Aorta (tissue), 5 donors: ENCODE measurements around the gene ZNF710. TPM values are rescaled to one million over a fixed set of nuclear protein-coding genes. Genes with fewer than 3 reads are reported as not detected.
A peak's percentile ranks its signal among the peaks of the same experiment; 100 is the strongest.

Source experiments
- ATAC-seq: fragments of 200-7000 bp; cut with Tn5 transposase; one replicate; pipeline ENCODE4 v1.9.1; 2022; ENCODE audit warnings: moderate library complexity; ENCODE audit not compliant: low FRiP score
- DNase-seq, 2 donors: peaks; one replicate each; pipeline ENCODE4 v3.0.0-alpha.2; 2020
- H3K27ac ChIP-seq, 2 donors: one replicate each; pipeline ENCODE4 v1.5.1; 2013; ENCODE audit warnings: low read length in 2 of 2, mild to moderate bottlenecking in 2 of 2, moderate library complexity in 2 of 2, control low read depth in 1 of 2, inconsistent platforms in 1 of 2, low read depth in 1 of 2
- H3K27me3 ChIP-seq, 2 donors: one replicate each; pipeline ENCODE4 v1.6.1; 2013; ENCODE audit warnings: control low read depth in 1 of 2, low read length in 1 of 2, mild to moderate bottlenecking in 1 of 2, moderate library complexity in 1 of 2; ENCODE audit not compliant: insufficient read depth in 2 of 2, control insufficient read depth in 1 of 2
- H3K36me3 ChIP-seq, 2 donors: one replicate each; pipeline ENCODE4 v1.6.1; 2013; ENCODE audit warnings: control low read depth in 1 of 2, low read length in 1 of 2, mild to moderate bottlenecking in 1 of 2; ENCODE audit not compliant: insufficient read depth in 2 of 2, control insufficient read depth in 1 of 2
- H3K4me1 ChIP-seq, 2 donors: one replicate each; pipeline ENCODE4 v1.6.1; 2013; ENCODE audit warnings: low read length in 2 of 2, control low read depth in 1 of 2, mild to moderate bottlenecking in 1 of 2, moderate library complexity in 1 of 2; ENCODE audit not compliant: insufficient read depth in 2 of 2, control insufficient read depth in 1 of 2
- H3K4me3 ChIP-seq, 2 donors: one replicate each; pipeline ENCODE4 v1.5.1; 2013; ENCODE audit warnings: low read length in 2 of 2, control low read depth in 1 of 2, mild to moderate bottlenecking in 1 of 2
- H3K9me3 ChIP-seq: one replicate; pipeline ENCODE4 v1.6.1; 2013; ENCODE audit warnings: mild to moderate bottlenecking, low read length; ENCODE audit not compliant: control insufficient read depth
- WGBS, 2 donors: extraction: QIAGEN DNeasy Blood & Tissue Kit; methylation state at CpG; one replicate each; pipeline ENCODE4 v1.1.7; 2013; 5-methylcytosine and 5-hydroxymethylcytosine counted together
- intact Hi-C, 2 donors: fragments of 100-400 bp; cut with DNase I; formaldehyde crosslinking; loops; one replicate each; pipeline versions ENCODE4 v1.14.2 to v1.15.0; 2022
- polyA plus RNA-seq, 2 donors: library from polyadenylated mRNA; stranded (reverse); fragments of 200-250 nt; gene quantifications; one replicate each; pipeline ENCODE4 v1.2.3, GENCODE V29; 2013
- total RNA-seq, 2 donors: library from RNA; stranded (reverse); fragmentation: NEBNext Ultra II Directional; extraction: Animal tissue kit (Norgen Biotek cat#: 25700); gene quantifications; one replicate each; pipeline ENCODE4 v1.2.1, GENCODE V29; 2021
- donor health status: healthy with polysubstance abuse.
- donor health status: Bipolar disorder and iron deficiency.
- donor health status: DM: no; HTN: no; CAD: no.
- donor health status: DM: no; HTN: no; CAD: no.
- donor health status: DM: yes; HTN: yes; CAD: no.

Gene ZNF710
- total and polyA plus RNA-seq, 4 donors: 4.3 to 17.9 (median 10.5) TPM

- intact Hi-C loops: loop anchor here in 1 of 2 donors (10.0 kb wide), 1 partner anchor 64 kb away; no protein-coding TSS in a partner anchor
- H3K27me3 ChIP-seq: no peaks in the 10 kb centered on the region
- no peak for DNase-seq
- H3K4me1 ChIP-seq: no peaks in the 10 kb centered on the region
- WGBS, 2 donors: 75 to 81% methylated on average over 8 of the region's 8 CpGs
- no peak for ATAC-seq
- no peaks in the 10 kb centered on the region for H3K36me3 ChIP-seq
- H3K27ac ChIP-seq: no peak overlapping the region
- H3K9me3 ChIP-seq: no peaks in the 10 kb centered on the region
- H3K4me3 ChIP-seq: no peak overlapping the region
Observed at GRCh38 chr15:90030376-90030775, 29.3 kb downstream of the ZNF710 start.

- intact Hi-C loops: loop anchor here in 1 of 2 donors (10.0 kb wide), 1 partner anchor 63 kb away; no protein-coding TSS in a partner anchor
- H3K27ac ChIP-seq: no peak overlapping the region
- H3K4me1 ChIP-seq: no peaks in the 10 kb centered on the region
- H3K9me3 ChIP-seq: no peaks in the 10 kb centered on the region
- WGBS, 2 donors: 55 to 61% methylated on average over 8 of the region's 8 CpGs
- no peak overlapping the region for H3K4me3 ChIP-seq
- no peak for DNase-seq
- H3K27me3 ChIP-seq: no peaks in the 10 kb centered on the region
- no peak for ATAC-seq
- H3K36me3 ChIP-seq: no peaks in the 10 kb centered on the region
Observed at GRCh38 chr15:90031231-90031791, 30.2 kb downstream of the ZNF710 start.

GRCh38 chr15:90033006-90033405 is 31.9 kb downstream of the ZNF710 start:
- intact Hi-C loops: loop anchor here in 1 of 2 donors (10.0 kb wide), 1 partner anchor 62 kb away; no protein-coding TSS in a partner anchor
- Histone ChIP-seq H3K27ac (no peak overlapping the region), H3K9me3 (no peaks in the 10 kb centered on the region), H3K4me1 (no peaks in the 10 kb centered on the region), H3K4me3 (no peak overlapping the region), H3K27me3 (no peaks in the 10 kb centered on the region), H3K36me3 (no peaks in the 10 kb centered on the region)
- ATAC-seq: no peak
- DNase-seq: no peak
- 90 to 92% methylated on average over 5 of the region's 5 CpGs for WGBS, 2 donors

DNA sequence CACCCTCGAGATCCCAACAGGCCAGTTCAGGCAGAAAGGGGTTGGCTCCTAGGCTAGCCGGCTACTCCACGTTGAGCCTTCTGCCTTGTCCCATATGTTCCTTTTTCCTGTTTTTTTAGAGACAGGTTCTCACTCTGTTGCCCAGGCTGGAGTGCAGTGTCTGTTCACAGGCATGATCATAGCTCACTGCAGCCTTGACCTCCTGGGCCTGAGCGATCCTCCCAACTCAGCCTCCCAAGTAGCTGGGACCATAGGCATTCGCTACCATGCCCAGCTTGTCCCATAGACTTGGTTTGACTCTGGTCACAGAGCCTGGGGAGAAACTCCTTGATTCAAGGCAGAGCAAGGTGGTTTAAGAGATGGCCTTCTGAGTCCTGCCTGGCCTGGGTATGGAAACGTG is 32.3 kb downstream of the ZNF710 start:
- ATAC-seq (no peak), DNase-seq (no peak)
- H3K9me3 ChIP-seq: no peaks in the 10 kb centered on the region
- WGBS, 2 donors: 76 to 82% methylated on average over 6 of the region's 6 CpGs
- no peaks in the 10 kb centered on the region for H3K36me3 ChIP-seq
- intact Hi-C loops: loop anchor here in 1 of 2 donors (10.0 kb wide), 1 partner anchor 61 kb away; no protein-coding TSS in a partner anchor
- no peaks in the 10 kb centered on the region for H3K27me3 ChIP-seq
- no peaks in the 10 kb centered on the region for H3K4me1 ChIP-seq
- no peak overlapping the region for H3K4me3 ChIP-seq
- no peak overlapping the region for H3K27ac ChIP-seq

DNA sequence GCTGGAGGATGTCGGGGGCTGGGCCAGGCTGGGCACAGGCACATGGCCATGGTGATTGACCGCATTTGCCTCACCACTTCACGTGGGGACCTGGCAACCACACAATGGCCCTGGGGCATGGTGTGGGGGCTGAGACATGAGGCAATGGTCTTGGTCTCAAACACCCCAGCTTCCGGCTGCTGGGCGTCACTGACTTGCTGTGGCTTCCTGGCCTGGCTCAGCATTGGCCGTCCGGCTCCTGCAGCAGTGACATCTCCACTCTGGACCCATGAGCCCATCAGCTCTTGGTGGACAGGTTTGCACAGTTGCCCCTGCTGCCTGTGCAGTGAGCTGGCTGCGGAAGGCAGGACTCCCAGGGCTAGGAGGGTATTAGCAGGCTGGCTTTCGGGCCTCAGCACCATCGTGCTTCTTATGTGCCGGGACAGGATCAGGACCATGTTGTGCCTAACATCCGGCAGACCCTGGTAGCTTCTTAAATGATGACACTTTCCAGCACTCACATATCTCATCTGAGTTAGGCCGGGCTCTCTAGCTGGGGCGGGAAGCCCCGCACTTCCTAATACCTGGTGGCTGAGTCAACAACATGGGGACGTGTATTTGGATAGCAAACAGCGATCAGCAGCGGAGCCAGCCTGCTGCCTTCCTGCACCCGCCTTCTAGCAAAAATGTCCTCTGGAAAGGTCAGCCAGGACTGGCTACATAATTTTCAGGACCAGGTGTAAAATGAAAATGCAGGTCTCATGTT is 34.1 kb downstream of the ZNF710 start:
- DNase-seq: peak in 1 of 2 donors; percentile 88
- no peak overlapping the region for H3K4me3 ChIP-seq
- H3K27ac ChIP-seq: no peak overlapping the region
- no peaks in the 10 kb centered on the region for H3K36me3 ChIP-seq
- H3K27me3 ChIP-seq: no peaks in the 10 kb centered on the region
- H3K4me1 ChIP-seq: no peaks in the 10 kb centered on the region
- H3K9me3 ChIP-seq: no peaks in the 10 kb centered on the region
- 87% methylated on average over 19 of the region's 19 CpGs for WGBS, 2 donors
- intact Hi-C loops: loop anchor here in 1 of 2 donors (10.0 kb wide), 1 partner anchor 60 kb away; no protein-coding TSS in a partner anchor
- ATAC-seq: peak; percentile 37

GRCh38 chr15:90035840-90036230 is 34.7 kb downstream of the ZNF710 start:
- Histone ChIP-seq H3K4me3 (no peak overlapping the region), H3K27me3 (no peaks in the 10 kb centered on the region), H3K36me3 (no peaks in the 10 kb centered on the region), H3K9me3 (no peaks in the 10 kb centered on the region), H3K4me1 (no peaks in the 10 kb centered on the region), H3K27ac (no peak overlapping the region)
- intact Hi-C loops: loop anchor here in 1 of 2 donors (10.0 kb wide), 1 partner anchor 59 kb away; no protein-coding TSS in a partner anchor
- ATAC-seq: no peak
- 82 to 85% methylated on average over 10 of the region's 10 CpGs for WGBS, 2 donors
- peak in 1 of 2 donors; percentile 69 for DNase-seq

DNA sequence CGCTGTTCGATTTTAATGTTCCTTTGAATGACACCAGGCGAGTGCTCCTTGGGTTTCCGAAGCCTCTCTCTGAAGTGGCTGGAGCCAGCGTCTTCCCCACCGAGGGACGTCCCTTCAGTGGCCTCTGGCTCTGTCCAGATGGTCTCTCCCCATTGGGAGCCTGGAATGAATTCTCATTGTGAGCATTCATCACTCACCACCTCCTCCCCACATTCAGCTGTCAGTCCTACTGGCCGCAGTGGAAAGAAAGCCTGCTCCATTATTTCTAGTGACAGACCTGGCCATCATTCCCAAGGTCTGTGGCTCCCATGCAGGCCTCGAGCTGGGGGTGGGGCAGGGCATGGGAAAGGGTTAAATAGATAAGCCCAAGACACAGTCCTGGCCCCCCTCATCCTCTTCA is 35.2 kb downstream of the ZNF710 start:
- Histone ChIP-seq H3K27ac (no peak overlapping the region), H3K27me3 (no peaks in the 10 kb centered on the region), H3K9me3 (no peaks in the 10 kb centered on the region), H3K36me3 (no peaks in the 10 kb centered on the region), H3K4me1 (no peaks in the 10 kb centered on the region), H3K4me3 (no peak overlapping the region)
- WGBS, 2 donors: 81 to 83% methylated on average over 9 of the region's 9 CpGs
- no peak for ATAC-seq
- DNase-seq: no peak
- intact Hi-C loops: loop anchor here in 1 of 2 donors (10.0 kb wide), 1 partner anchor 58 kb away; no protein-coding TSS in a partner anchor

GRCh38 chr15:90036806-90037510 is 35.8 kb downstream of the ZNF710 start:
- WGBS, 2 donors: 65 to 73% methylated on average over 11 of the region's 11 CpGs
- Histone ChIP-seq H3K4me3 (no peak overlapping the region), H3K27ac (no peak overlapping the region), H3K4me1 (no peaks in the 10 kb centered on the region), H3K9me3 (no peaks in the 10 kb centered on the region), H3K27me3 (no peaks in the 10 kb centered on the region), H3K36me3 (no peaks in the 10 kb centered on the region)
- DNase-seq: no peak
- intact Hi-C loops: loop anchor here in 1 of 2 donors (10.0 kb wide), 1 partner anchor 58 kb away; no protein-coding TSS in a partner anchor
- no peak for ATAC-seq
